LNCaP clone FGC (cell line): ENCODE measurements around the gene GPR85.

Experiments used
- DNase-seq: peaks from one replicate; pipeline ENCODE4 v3.0.0-alpha.2; 2011; ENCODE audit warnings: low read depth
- H3K4me3 ChIP-seq: 2 replicates; pipeline ENCODE4 v1.5.1; 2011; ENCODE audit warnings: mild to moderate bottlenecking, low read depth, low read length, control low read depth
- CTCF ChIP-seq: IDR thresholded peaks from 2 replicates; pipeline ENCODE4 v1.5.1; 2012; ENCODE audit warnings: mild to moderate bottlenecking; ENCODE audit not compliant: control insufficient read depth, insufficient read depth; ENCODE audit errors: extremely low read depth

The GPR85 gene

DNA sequence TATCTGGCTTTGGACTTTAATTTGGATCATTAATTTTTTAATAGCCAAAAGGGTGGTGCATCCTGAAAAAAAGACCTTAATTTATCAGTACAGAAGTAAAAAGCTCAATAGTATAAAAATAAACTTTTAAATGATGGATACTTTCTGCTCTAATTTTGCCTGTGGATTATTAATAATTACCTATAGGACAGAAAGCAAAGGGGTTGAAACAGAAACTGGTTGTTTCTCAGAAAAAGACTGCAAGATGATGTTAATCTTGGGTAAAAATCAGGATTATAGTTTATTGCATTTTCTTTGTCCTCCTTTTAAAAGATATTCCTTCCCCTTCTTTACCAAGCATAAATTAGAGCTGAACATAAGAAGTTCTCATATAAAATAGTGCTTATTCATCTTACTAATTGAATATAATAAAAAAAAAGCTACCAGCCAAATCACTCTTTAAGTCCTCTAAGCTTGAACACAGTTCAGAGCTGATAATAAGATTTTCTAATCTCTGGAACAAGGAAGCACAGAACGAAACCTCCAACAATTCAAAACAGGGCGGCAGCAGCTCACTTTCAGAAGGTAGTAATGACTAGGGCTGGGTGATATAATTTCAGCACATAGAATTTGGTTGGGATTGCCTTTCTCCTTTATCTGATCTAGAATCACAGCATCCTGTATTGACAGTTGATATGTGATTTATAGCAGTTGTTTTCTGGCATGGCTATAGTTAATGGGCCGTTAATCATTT is 8.1 kb upstream of the GPR85 start:
- no peak overlapping the region for H3K4me3 ChIP-seq
- no peak for TF ChIP-seq CTCF
- DNase-seq: no peak

DNA sequence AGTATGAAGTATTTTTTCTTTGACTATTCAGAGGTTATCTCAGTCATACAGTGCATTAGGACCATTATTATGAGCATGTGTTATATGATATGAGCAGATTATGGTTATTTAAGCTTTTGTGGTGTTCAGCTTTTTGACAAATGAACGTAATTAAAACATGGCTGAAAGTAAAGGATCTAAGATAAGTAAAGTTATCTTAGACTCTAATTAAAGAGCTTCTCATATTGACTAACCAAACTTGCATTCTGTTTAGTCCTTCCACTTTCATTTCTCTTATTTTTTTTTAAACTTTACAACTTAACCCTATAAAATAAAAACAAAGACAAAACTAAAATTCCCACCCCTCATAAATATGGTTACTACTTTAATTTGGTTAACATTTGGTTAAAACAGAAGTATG is 6.9 kb upstream of the GPR85 start:
- no peak overlapping the region for H3K4me3 ChIP-seq
- TF ChIP-seq CTCF: no peak
- no peak for DNase-seq

GRCh38 chr7:113092762-113093161 is 6.1 kb upstream of the GPR85 start:
- no peak for DNase-seq
- no peak overlapping the region for H3K4me3 ChIP-seq
- no peak for TF ChIP-seq CTCF

DNA sequence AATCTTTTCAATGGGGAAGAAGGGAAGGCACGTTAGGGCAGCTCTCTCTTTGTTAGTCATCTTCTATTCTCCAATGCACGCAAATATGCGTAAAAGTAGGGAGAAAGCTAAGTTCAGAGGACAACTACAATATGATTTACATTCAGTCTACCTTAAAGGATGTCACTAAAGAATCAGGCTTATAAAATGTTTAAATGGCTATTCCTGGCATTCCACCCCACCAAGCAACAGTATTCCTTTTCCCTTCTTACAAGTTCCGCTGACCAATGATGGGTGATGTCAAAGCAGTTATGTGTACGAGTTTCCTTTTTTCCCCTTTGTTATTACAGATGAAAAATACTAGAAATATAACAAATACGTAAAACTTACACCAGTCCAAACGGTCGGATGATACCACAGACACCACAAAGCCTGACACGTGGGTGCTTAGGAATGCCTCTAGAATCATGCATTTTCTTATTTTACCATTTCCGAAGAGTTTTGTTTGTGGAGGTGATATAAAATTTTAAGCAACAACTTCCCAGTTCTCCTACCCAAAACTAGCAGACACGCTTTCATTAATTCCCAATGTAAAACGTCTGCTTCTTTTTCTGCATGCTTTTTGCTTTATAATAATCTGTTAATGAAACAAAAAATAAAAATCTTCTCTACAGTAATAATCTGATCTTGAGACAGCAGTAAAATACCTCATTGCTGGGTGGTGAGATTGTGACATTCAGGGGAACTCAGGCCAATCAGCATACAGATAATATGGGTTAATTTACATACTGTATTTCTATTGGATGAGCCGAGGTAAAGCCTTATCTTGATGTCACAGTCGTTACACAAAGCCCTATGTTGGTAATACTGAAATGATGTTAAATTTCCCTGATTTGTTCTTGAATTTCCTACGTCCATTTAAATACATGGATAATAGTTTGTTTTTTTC is 708 bp upstream of the GPR85 start:
- no peak overlapping the region for H3K4me3 ChIP-seq
- no peak for TF ChIP-seq CTCF
- DNase-seq: no peak

- peak overlapping the region; percentile 53 for H3K4me3 ChIP-seq
- TF ChIP-seq CTCF: no peak
- DNase-seq: no peak
These were observed 741 bp downstream of the GPR85 start for GRCh38 chr7:113085781-113086390.

DNA sequence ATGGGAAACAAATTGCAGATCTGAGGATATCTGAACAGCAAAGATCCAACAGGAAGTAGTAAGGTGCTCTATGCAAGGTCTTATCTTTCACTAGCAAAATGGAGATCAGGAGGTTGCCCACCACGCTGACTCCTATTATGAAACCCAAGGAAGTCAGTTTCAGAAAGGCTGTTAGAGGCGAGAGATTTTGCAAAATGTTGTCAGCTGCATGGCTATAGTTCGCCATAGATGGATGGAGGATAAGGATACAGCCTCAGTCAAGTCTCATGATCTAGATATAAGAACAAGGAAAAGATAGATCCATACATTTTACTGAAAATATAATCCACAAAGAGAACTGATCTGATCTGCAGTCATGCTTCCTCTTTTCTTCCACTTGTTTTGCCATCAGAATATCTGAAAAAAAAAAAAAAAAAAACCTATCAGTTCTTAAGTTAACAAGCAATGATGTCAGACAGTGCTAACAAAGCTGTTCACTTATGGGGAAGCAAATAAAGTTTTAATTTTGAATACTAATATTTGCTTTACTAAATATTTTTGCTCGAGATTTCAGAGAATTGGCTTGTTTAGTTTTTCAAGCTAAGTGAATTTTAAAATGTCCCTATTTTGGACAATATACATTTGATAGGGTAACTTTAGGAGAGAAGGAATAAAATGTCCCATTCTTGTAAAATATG is 2.0 kb downstream of the GPR85 start:
- no peak for DNase-seq
- H3K4me3 ChIP-seq: no peak overlapping the region
- no peak for TF ChIP-seq CTCF
